Colon (tissue), 2 donors: ENCODE results near the gene CD209.

Experiments
- FAIRE-seq: peaks from 2 replicates; lab custom pipeline; 2012; peaks lifted over from hg19 to GRCh38; lab: Jason Lieb, UNC
- donor health status: control.
- donor health status: control.

Gene CD209

DNA sequence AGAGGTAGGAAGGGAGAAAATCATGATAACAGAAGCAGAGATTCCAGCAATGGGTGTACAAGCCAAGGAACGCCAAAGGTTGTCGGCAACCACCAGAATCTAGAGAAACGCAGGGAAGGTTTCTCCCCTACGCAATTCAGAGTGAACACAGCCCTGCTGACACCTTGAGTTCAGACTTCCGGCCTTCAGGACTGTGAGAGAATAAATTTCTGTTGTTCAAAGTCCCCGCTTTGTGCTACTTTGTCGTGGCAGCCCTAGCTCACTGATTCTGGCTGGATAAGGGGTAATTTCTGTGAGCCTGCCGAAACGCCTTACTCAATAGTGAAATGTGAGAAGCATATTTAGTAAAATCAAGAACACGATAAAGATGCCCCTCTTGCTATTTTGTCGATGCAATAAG lies 10.1 kb downstream of the CD209 start:
- no peak for FAIRE-seq

DNA sequence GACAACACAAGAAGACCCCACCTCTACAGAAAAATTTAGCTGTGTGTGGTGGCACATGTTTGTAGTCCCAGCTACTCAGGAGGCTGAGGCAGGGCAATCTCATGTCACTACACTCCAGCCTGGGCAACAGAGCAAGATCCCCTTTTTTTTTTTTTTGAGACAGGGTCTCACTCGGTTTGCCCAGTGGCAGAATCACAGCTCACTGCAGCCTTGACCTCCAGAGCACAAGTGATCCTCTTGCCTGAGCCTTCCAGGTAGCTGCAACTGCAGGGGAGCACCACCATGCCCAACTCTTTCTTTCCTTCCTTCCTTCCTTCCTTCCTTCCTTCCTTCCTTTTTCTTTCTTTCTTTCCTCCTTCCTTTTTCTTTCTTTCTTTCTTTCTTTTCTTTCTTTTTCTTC lies 11.2 kb downstream of the CD209 start:
- no peak for FAIRE-seq

DNA sequence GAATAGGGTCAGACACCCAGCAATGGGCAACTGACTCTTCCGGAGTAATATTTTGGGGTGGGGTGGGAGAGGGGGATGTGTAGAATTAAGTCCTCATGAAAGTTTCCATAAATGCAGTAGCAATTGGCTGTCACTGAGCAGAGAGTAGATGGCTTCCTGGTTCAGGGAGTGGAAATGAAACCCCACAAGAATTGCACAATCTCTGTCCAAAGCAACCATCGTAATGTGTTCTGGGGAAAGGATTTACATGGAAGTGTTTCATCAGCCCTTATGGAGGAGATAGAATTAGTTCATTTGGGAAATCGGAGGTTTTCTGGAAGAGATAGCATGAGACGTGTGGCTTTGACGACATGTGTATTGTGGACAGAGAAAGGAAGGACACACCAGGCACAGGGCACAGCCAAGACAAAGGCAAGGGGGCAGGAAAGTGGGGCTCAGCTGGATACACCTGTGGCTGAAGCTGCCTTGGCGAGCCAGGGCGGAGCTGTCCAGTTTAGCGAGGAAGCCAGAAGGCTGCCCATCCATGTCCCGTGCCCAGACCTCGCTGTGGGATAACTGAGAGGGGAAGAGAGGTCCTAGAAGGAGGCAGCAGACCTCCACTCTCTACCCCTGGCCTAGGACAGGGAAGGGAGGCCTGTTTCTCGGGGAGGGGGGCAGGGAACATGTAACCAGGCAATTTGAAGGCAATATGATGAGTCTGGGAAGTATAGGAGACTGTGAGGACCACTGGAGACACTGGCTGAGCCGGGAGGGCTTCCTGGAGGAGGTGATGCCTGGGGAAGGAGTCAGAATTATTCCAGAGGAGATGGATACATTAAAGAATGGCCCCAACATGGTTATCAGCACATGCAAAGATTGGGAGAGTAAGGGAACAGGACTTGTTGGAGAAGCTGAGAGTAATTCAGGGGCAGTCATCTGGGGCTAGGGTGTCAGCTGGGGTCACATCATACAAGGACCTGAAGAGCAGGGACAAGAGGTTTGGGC lies 12.8 kb downstream of the CD209 start:
- FAIRE-seq: no peak

DNA sequence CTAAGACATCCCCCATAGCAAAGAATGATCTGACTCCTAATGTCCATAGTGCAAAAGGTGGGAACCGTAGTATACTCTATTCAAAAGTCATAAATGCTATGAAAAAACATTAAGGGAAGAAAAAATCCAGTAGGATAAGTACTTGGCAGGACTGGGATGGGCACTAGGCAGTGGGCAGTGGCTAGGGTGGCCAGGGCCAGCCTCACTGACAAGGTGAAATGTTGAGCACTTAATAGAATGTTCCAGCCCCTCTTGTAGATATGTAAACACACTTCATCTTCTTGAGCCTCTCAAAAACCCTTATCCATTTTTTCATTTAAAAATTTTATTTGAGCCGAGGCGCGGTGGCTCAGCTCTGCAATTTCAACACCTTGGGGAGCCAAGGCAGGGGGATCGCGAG lies 14.0 kb downstream of the CD209 start:
- no peak for FAIRE-seq

DNA sequence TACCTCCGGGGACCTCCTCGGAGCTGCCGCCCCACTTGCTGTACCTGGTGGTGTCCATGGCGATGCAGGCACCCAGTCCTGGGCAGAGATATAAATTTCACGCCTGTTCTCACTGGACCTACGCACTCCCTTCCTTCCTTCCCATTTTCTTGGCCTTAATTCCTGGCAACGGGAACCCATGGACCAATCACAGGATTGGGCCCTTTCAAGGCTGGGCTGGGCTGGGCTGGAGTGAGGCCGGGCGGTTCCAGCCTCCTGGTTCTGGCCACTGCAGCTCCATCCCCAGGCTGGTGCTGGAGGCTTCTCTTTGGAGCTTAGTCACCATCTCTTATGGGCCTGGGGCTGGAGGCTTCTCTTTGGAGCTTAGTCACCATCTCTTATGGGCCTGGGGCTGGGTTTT lies 15.3 kb downstream of the CD209 start, which contains the start of gene CLEC4G:
Gene CLEC4G (minus strand): TSS at position 66 of the 400 bp plus-strand sequence. CDS start 8 bp downstream, at position 58.
- FAIRE-seq: no peak

DNA sequence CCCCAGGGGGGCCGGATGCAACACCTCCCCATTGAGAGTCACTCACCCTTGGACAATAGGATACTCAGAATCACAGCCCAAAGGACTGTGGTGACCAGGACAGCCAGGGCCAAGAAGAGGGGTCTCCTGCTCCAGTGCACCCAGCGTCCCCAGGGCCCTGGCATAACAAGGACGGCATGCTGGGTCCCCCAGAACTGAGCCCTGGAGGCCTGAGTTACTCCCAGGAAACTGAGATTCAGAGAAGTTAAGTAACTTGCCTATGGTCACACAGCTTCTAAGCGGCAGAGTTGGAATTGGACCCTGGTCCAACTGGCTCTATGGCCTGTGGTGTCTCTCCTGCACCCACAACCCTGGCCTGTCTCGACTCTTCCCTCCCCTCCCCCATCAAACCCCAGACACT lies 15.7 kb downstream of the CD209 start:
- FAIRE-seq: no peak

DNA sequence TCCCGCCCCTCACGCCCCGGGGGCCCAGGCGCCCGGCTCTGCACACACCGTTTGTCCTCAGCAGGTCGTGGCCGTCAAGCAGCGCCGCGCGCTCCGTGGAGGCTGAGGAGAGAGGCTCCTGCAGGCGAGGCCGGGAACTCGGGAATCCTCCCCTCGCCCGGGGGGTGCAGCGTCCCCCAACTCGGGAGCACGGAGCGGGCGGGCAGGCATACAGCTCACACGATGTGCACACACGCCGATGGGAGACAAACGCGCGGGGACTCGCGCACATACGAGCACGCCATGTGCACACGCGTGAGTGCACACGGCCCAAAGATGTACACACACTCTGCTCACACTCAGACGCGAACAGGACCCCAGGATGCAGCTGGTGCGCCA lies 16.1 kb downstream of the CD209 start:
- FAIRE-seq: no peak

DNA sequence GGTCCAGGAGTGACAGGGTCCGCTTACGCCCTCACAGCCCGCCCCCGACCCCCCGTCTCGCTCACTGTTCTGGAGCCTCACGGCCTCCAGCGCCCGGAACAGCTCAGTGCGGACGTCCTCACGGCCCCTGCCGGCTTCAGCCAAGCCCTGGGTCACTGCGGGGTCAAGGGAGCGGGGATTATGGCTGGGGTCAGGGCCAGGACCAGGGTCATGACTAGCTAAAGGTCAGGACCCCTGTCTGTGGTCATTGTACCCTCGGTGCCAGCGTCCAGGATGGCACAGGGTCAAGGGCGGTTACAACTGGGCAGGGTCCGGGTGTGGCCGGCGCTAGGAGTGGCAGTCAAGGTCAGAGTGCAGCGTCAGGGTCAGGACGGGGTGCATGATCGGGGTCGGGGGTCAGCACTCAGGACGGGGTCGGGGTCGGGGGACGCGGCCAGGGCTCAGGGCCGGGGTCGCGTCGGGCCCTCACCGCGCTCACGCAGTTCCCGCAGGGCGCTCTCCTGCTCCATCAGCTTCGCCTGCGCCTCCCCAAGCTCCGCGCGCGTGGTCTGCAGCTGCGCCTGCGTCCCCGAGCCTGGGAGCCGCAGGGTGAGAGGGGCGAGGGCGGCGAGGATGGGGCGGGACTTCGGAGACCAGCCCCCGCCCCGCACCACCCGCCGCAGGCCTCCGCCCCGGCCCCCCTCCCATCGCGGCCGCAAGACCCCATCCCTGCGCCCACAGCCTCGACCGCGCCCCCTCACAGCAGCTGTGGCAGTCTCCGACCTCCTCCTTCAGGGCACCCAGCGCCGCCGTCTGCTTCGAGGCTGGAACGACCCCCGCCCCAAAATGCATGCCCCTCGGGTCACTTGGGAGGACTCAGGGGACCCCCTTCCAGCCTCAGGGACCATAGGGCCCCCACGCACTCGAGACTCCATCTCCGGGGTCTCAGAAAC lies 16.8 kb downstream of the CD209 start:
- FAIRE-seq: no peak

DNA sequence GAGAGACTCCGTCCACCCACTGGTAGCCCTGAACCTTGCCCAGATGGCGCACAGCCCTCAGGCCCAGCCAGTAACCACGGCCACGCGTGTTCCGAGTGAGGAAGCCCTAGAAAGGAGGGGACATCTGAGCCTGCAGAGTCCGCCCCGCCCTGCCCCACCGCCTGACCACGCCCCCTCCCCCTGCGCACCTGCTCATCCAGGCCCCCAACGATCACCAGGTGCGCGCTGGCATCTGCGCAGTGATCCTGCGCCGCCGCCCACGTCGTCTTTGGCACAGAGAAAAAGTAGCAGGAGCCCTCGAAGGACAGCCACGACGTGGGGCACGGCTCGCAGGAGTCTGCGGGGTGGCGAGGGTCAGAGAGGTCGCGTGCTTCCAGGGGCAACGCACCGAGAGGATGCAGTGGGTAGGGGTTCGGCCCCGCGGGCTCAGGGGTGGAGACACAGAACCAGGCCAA lies 17.5 kb downstream of the CD209 start:
- no peak for FAIRE-seq

DNA sequence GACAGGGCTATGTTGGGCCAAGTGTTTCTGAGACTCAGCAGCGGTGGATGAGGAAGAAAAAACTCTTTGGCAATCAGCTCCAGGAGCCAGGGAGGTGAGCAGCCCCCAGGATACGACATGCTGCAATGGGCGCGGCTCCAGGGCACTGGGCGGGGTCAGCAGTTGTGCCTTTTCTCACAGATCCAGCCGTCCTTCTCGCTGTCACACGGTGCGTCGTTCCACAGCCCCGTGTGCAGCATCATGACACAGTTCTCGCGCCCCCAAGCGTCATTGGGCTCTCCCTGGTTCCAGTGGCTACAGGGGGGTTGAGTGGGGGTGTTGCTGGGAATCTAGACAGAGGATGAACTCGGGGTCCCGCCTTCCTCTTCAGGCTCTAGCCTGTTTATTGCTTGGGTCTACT lies 18.1 kb downstream of the CD209 start:
- no peak for FAIRE-seq

DNA sequence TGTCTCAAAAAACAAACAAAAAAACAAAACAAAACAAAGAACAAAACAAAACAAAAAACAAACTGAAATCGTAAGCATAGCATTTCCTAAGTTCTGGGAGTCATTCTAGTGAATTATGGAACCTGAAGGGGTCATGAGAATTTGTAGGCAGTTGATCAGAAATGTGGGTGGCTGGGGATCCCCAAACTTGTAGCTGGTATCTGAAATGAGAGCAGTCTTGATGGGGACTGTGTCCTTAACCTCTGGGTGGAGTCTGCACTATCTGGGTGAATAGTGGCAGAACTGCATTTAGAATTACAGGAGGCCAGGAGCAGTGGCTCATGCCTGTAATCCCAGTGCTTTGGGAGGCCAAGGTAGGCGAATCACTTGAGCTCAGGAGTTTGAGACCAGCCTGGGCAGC lies 21.5 kb downstream of the CD209 start:
- FAIRE-seq: no peak

DNA sequence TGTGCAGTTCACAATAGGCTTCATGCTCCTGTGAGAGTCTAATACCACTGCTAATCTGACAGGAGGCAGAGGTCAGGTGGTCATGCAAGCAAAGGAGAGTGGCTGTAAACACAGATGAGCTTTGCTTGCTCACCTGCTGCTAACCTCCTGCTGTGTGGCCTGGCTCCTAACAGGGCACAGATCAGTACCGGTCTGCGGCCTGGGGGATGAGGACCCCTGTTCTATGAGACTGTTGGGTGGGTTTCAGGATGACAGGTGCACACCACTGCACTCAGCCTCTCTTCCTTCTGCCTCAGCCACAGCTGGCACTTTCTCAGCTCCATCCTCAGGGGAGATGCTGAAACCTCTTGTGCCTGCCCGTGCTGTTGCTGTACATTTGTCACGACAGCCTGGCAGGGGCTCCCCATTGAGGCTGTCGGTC lies 25.1 kb downstream of the CD209 start:
- FAIRE-seq: no peak

DNA sequence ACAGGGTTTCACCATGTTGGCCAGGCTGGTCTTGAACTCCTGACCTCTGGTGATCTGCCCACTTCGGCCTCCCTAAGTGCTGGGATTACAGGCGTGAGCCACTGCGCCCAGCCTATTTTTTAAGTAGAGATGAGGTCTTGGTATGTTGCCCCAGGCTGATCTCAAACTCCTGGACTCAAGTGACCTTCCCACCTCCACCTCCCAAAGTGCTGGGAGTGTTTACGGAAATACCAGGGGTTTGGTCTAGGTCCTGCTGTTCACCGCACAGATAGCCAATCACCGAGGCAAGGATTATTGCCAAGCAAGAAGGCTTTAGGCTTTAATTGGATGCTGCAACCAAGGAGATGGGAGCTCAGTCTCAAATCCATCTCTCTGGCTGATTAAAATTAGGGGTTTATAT lies 27.0 kb downstream of the CD209 start:
- FAIRE-seq: no peak

DNA sequence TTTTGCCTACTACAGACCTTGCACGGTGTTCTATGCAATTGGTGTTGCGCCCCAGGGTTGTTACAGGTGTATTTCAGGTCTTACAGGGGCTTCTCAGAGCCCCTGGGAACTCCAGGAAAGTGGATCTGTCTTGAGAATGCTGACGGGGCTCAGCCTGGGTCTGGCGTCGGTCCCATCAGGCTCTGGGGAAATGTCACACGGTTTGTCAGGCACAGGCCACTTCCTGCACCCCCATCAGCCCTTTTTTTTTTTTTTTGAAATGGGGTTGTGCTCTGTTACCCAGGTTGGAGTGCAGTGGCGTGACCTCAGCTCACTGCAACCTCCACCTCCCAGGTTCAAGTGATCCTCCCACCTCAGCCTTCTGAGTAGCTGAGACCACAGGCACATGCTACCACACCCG lies 28.7 kb downstream of the CD209 start:
- FAIRE-seq: no peak

DNA sequence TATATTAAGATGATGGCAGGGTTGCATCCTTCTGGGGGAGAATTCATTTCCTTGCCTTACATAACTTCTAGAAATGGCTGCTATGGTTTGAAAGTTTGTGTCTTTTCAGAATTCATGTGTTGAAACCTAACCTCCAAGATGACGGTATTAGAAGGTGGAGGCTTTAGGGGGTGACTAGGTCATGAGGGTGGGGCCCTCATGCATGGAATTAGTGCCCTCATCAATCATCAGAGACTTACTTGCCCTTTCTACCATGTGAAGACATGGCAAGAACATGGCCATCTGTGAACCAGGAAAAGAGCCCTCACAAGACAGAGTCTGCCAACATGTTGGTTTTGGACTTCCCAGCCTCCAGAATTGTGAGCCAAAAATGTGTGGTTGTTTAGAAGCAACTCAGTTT lies 30.6 kb downstream of the CD209 start:
- FAIRE-seq: no peak

DNA sequence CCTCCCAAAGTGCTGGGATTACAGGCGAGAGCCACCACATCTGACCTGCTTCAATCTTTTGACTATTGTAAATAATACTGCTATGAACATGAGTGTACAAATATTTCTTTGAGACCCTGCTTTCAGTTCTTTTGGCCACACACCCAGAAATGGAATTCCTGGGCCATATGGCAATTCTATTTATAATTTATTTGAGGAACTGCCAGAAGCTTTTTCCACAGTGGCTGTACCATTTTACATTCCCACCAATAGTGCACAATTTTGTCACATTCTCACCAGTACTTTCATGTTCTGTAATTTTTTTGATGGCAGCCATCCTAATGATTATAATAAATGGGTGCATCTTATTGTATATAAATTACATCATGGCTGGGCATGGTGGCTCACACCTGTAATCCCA lies 31.7 kb downstream of the CD209 start:
- FAIRE-seq: no peak

DNA sequence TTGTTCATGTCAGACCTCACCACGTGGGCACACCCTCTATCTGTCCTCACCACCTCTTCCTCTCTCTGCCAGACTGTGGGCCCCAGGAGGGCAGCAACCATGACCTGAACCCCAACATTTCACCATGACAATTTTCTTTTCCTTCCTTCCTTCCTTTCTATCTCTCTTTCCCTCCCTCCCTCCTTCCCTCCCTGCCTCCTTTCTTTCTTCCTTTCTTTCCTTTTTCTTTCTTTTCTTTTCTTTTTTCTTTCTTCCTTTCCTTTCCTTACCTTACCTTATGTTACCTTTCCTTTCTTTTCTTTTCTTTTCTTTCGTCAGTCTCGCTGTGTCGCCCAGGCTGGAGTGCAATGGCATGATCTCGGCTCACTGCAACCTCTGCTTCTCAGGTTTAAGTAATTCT lies 36.7 kb downstream of the CD209 start:
- FAIRE-seq: no peak

DNA sequence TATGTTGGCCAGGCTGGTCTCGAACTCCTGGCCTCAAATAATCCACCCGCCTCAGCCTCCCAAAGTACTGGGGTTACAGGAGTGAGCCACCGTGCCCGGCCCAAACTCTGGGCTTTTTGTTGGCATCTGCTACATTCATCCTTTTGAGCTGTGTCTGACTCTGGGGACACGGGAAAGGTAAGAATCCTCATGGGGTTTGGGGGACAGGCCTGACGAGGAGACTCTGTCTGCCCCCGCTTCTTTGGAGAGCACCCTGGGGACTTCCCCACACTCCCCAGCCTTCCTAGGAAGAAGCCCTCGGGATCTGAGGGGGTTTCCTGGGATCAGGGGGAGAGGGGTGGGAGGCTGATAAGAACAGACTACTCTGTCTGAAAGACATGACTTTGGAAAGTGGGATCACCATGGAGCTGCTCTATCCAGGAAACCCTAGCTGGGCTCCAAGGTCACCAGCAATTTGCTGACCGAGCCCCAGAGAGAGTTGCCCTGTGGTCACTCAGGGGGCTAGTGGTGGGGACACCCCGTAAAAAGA lies 37.3 kb downstream of the CD209 start:
- no peak for FAIRE-seq

DNA sequence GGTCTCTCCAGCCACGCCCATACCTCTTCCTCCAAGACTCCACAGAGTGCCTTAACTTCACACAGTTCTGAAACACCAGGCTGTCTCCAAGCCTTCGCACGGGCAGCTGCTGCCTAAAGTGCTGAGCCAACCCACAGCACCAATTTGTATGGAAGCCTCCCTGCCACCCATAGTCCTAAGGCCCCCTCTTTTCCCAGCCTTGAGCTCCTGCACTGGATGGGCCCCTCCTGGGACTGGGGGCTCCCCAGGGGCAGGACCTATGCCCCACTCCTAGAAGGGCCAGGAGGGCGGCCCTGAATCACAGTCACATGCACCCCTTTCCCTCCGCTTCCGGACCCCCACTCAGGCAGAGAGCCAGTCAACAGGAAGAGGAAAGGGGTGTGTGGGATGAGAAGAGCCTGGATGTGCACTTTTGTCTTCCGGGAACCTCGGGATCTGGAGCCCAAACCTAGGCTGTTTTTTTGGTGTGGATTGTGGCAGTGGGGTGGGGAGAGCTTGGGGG lies 40.3 kb downstream of the CD209 start:
- FAIRE-seq: no peak

DNA sequence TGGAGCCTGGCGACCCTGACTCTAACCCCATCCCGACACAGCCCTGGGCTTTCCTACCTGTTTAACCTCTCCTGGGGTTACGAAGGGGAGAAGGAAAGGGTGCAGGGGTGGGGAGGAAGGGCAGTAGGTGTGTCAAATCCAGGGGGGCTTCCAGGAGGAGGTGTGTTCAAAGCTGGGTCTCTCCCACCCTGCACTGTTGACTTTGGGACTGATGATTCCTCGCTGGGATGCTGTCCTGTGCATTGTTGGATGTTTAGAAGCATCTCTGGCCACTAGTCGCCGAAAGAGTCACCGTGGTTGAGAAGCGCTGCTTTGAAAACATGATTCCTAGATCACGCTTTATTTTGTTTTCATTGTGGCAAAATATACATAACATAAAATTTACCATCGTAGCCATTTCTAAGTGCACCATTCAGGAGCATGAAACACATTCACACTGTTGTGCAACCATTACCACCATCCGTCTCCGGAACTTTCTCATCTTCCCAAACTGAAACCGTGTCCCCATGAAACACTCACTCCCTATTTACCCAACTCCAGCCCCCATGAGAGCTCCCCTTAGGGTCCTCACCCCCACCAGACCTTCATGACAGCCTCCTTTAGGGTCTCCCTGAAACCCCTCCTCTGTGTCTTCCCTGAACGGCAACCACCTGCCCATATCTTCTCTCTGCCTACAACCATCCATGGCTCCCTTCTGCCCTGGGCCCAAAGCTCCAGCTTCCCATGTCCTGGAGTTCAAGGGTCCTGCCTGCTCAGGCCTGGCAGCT lies 41.0 kb downstream of the CD209 start:
- FAIRE-seq: no peak

DNA sequence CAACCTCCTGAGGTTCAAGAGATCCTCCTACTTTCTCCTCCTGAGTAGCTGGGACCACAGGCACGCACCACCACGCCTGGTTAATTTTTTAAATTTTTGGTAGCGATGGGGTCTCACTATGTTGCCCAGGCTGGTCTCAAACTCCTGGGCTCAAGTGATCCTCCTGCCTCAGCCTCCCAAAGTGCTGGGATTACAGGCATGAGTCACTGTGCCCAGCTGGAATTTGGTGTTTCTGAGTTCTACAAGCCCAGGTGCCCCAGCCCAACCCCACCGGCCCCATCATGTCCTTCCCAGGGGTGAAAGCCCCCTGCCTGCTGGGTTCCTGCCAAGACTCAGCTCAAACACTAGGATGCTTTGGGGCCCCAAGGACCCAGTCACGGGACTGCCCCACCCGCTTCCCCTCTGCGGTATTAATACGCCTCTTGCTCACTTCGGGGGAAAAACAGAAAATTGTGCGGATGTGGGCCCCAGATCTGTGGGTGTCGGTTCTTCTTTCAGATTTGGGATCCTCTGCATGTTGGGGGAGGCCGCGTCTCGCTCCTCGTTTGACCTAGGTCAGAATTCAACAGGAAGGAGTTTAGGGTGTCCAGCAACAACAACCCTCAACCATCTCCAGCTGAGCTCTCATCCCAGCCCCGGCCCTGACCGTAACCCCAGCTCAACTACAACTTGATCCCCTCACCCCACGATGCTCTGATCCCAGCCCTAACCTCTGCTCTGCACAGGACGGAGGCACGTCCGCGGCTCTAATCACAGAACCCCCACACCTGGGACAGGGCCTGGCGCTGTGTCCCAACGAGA lies 41.7 kb downstream of the CD209 start:
- FAIRE-seq: no peak
